HG03045 (cell line): ENCODE results near the gene ERMP1.

Experiments
- ATAC-seq: cut with Tn5 transposase; IDR thresholded peaks from one replicate; pipeline ENCODE4 v1.9.1; 2021; ENCODE audit warnings: mild to moderate bottlenecking, moderate library complexity; ENCODE audit not compliant: unreplicated experiment

Gene ERMP1

DNA sequence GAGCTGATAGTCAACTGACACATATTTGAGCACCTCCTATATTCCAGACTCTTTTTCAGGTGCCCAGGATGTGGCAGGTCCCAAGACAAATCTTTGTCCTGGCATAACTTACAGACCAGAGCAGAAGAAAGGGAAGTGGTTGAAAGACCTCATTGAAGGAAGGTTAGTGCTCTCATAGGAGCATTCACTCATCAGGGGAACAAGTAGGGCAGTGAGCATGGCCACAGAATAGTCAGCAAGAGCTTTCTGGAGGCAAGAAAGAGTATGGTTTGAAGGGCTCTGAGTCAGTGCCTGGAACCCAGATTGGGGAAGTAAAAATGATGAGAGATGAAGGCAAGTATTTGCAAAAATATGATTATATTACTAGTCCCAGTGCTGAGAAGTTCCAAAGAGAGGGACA lies 25.0 kb upstream of the ERMP1 start:
- ATAC-seq = no peak

DNA sequence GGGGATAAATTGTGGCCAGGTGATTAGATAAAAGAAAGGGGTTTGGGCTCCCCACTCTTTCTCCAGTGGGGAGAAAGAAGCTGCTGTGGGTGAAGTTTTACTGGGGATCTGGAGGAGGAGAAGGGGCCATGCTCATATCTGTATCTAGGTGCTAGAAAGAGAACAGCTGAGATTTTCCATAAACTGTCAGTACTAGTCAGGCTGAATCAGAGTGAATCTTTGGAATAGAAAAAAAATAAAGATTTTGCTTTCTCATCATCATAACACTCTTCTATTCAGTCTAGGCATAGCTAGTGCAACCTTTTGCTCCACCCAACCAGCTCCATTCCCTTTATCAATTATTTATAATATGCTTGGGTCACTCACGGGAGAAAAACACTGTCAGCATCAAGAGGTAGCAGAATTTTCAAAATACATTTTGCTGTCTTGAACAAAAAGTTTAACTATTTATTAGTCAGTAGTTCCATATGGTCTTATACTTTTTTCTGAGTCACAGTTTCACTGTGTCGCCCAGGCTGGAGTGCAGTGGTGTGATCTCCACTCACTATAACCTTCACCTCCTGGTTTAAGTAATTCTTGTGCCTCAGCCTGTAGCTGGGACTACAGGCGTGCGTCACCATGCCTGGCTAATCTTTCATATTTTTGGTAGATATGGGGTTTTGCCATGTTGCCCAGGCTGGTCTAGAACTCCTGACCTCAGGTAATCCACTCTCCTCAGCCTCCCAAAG lies 21.3 kb upstream of the ERMP1 start:
- ATAC-seq = no peak

DNA sequence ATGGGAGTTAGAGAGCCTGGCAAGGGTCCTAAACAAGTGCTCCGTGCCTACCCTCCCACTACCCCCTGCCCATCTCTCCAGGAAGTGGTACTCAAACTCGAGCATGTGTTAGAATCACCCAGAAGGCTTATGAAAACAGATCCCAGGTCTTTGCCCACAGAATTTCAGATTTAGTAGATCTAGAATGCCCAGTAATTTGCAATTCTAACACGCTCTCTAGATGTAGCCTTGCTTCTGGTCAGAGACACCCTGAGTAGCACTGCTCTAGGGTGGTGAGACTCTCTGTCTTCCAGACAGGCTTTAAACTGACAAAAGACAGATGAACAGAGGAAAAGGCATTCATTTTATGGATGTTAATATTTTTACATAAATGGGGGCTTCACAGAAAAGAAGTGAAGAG lies 20.7 kb upstream of the ERMP1 start:
- no peak for ATAC-seq

DNA sequence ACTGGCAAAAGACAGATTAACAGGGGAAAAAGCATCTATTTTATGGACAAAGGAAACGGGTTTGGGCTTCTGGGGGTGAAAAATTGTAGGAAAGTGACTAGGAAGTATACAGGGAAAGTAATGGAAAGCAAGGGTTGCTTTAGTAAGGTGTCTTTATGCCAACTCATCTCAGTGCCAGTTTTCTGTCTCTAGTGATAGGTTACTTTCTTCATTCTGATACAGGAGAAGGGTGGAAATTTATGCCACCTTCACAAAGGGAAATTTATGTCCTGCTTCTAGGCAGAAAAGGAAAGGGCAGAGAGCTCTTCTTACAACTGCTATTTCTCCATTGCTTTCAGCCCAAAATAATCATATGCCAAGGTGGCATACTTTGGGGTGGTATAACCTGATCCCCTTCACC lies 20.1 kb upstream of the ERMP1 start:
- ATAC-seq = no peak

DNA sequence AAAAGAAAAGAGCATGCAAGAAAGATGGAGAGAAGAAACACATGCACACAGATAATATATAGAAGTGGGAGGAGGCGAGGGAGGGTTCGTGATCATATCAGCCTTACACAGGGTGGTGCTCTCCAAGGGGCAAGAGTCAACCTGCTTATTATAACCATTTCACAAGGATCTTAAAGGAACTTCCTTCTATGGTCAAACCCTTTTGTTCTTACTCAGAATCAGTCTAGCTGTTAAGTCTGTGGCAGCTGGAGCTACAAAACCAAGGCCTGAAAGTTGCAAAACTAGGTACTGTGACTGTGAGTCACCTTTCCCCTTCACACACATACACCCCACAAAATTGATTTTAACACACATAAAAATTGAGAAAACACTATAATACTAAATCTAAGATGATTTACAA lies 18.5 kb upstream of the ERMP1 start:
- peak; percentile 89 for ATAC-seq

DNA sequence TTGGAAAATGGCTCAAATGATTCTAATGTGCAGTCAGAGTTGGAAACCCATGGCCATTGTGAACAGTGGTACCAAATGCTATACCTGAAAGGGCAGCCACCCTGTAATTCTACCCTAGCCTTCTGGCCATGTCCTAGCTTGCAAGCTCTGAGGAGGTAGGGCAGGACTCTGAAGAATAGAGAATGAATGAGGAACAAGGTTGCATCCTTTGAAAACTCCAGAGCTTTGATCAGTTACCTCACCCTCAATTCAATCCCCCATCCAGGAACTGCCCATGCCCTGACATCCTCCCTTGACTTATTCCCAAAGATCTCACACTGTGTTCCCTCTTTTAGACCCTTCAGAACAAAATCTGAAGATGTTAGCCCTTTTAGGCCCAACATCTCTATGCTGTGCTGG lies 17.8 kb upstream of the ERMP1 start:
- no peak for ATAC-seq

DNA sequence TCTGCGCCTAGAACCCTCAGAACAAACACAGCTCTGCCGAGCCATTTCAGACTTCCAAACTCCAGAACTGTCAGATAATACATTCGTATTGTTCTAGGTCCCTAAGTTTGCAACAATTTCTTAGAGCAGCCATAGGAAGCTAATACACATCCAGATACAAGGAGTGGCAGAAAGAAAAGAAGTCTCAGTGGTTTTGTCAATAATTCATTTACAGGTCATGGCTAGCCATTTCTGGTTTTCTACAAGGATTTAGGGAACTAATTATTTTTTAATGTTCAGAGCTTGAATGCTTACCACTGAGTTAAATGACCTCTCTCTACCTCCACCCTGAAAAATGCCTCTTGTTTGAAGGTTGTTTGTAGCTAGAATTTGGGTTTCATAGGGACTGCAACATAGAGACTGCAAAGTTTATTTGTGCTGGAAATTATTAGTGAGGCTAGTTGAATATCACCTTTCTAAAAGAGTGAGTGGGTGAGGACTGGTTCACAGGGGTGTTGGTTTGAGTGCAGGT lies 15.5 kb upstream of the ERMP1 start:
- ATAC-seq = no peak

DNA sequence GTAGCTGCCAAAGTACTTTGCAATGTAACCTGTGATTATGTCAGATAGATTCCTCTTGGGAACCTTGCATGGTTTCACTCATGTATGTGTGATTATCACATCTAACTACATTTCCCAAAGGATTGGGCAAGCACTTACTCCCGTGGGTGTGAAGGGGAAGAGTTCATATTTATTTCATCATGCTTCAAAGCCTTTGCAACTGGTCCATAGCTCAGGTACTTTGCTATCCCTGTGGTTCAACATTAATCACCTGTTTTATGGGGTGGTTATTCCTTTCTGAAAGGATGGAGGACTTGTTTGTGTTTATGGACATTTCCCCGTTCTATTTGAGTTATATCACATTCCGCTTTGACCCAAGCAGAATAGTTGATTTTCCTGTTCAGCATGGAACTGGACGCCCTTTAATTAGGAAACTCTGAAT lies 13.6 kb upstream of the ERMP1 start:
- ATAC-seq = no peak

DNA sequence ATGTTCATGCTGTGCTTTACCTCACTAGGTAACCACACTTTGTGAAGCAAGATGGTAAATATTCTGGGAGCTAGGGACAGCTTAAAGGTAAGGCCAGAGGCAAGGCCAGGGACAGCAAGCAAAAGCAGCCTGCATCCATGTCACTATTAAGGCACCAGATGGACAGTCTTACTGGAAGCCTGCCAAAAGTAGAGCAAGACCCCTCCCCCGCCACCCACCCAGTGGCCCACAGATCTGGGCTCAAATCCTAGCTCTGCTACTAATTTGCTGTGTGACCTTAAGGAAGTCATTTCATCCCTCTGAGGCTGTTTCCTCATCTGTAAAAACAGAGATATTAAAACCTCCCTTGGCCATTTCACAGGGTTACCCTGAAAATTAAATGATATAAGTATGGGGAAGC lies 13.2 kb upstream of the ERMP1 start:
- no peak for ATAC-seq

DNA sequence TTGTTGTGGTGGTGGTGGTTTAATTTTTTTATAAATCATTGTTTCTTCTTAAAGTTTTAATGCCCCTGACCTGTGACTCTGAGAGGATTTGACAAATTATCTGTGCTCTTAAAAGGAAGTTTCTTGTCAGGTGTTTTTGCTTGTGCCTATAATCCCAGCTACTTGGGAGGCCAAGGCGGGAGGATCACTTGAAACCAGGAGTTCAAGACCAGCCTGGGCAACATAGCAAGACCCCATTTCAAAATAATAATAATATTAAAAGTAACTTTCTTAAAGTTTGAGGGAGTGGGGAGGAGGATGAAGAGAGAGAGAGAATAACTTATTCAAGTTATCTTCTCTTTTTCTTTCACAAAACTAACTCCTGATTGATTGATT lies 12.2 kb upstream of the ERMP1 start:
- no peak for ATAC-seq

DNA sequence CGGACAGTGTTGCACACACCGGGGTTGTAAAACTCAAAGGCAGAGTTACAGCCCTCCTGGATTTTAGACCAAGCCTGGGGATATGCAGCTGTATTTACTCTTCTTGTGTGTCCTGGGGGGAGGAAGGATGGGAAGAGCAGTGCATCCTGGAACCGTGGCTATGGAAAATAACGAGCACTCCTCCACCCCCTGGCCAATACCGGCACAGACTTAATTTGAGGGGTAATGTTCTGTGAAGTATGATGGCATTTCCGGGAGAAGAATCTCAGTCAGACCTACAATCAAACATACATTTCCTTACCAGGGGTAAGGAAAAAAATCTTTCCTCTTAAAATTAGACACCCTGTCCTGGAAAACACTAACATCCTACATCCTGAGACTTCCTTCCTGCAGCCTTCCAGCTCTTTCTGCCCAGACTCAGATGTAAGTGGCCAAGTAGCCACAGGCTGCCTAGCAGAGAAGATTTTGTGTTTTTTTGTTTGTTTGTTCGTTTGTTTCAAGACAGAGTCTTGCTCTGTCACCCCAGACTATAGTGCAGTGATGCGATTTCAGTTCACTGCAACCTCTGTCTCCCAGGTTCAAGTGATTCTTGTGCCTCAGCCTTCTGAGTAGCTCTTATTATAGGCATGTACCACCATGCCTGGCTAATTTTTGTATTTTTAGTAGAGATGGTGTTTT lies 11.0 kb upstream of the ERMP1 start:
- ATAC-seq = no peak

DNA sequence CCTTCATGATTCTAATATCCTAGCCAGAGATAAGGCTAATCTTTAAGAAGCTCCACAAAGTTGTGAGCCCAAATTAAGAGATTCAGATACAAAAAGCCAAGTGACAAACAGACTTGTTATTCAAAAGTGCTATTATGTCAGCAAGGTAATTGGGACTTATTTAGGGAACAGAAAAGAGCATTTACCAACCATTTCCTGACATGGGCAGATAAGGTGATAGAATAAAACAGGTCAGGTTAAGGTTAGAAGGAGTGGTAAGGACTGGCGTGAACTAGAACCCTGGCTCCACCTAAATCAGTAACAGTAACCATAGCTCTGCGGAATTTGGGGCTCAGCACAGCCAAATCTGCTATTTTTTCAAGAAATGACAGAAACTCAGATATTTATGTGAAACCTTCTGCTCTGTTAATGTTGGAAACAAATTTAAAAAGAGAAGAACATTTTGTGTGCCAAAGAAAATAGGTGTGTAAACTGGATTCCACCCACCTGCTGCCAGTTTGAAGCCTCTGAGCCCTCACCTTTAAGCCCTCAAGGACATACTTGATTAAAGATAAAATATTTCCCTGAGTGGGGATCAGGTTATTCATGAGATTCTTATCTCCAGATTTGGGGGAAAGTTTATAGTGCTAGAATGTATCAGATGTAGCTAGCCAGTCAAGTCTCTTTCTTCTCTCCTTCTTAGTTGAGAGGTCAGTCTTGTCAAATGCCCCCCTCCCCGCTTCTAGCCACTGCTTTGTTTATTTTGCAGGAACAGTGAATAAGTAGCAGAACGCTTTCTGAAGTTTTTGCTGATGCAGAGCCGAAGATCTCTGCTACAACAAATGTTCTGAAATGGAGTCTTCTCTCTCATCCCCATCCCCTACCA lies 10.2 kb upstream of the ERMP1 start:
- ATAC-seq = no peak

DNA sequence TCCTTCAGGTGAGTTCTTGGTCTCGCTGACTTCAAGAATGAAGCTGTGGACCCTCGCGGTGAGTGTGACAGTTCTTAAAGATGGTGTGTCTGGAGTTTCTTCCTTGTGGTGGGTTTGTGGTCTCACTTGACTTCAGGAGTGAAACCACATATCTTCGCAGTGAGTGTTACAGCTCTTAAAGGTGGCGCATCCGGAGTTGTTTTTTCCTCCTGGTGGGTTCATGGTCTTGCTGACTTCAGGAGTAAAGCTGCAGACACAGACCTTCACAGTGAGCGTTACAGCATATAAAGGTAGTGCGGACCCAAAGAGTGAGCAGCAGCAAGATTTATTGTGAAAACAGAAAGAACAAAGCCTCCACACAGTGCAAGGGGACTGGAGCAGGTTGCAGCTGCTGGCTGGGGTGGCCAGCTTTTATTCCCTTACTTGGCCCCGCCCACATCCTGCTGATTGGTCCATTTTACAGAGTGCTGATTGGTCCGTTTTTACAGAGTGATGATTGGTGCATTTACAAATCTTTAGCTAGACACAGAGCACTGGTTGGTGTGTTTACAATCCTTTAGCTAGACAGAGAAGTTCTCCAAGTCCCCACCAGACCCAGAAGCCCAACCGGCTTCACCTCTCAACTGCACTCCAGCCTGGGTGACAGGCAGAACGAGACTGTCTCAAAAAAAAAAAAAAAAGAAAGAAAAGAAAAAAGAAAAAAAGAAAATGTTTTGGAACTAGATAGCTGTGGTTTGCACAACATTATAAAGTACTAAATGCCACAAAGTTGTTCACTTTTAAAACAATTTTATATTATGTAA lies 9.1 kb upstream of the ERMP1 start:
- no peak for ATAC-seq

DNA sequence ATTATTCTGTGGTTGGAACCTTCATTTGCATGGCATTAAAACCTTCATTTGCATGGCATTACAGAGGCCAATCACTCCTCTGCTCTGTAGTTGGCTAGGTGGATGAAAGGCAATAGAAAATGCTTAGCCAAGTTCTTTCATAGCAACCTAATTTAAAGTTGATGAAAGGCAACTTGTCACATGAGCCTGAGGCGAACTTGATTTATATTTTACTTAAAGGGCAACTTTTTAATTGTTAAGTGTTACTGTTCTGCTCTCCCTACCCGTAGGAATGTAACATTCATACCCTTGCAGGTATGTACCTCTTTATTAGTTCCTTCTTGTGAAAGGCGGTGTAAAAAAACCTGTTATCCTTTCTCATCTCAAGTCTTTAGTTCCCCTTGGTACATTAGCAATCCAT lies 7.9 kb upstream of the ERMP1 start:
- ATAC-seq = no peak

DNA sequence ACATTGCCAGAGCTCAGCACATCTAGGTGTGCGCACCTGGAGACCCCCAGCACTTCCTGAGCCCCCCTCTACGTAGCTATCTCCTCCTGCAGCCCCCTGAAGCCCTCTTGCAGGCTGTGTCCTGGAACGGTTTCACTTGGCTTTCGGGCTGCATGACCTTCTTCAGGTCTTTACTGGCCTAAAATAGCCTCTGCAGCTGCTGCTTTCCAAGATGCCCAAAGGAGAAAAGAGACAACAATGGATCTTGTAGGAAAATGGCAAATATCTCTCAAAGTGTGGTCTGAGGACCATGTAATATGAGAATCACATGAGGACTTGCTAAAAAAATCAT lies 6.6 kb upstream of the ERMP1 start:
- ATAC-seq = no peak

DNA sequence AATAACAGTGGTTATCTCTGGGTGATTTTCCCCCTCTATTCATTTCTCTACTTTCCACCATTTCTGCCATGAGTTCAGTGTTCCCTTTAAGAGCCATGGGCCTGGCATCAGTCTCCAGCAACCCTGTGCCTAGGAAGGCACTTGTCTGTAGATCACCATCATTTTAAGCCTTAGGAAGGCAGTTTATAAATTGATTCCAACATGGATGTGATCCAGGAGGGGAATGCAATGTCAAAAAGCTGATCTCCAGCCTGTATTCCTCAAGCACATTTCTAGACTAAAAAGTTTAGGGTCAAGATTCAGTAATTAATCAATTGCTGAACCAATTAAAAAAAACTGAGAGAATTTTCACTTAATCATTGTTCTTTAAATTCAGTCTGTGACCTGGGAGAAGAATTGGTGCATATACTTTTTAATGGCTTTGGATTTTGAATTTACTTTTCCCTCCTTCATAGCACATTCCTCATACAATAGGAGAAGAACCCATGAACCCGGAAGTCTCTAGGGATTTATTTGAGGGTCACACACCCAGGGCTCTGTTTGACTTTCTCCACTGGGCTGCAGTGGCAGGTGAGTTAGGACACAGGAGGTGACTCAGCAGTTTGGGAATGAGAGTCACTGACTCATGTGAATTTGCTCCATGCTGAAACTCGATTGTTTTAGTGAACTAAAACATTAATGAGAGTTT lies 6.1 kb upstream of the ERMP1 start:
- ATAC-seq = no peak

DNA sequence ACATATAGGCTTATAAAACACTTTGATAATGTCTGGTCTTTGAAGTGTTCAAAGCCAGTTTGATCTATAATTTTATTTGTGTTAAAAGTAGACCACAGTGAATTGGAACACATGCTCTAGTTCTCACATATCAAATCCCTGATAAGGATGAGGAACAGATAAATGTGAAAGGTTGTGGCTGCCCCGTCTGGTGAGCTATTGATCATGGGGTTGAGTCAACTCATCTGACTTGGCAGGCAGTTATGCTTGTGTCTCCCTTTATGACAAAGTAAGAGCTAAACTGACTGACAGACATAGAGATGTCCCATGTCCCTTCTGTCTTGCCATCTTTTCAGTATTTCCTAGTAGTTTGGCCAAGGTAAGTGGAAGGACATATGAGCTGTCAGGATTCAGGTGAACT lies 2.9 kb upstream of the ERMP1 start:
- ATAC-seq = no peak

DNA sequence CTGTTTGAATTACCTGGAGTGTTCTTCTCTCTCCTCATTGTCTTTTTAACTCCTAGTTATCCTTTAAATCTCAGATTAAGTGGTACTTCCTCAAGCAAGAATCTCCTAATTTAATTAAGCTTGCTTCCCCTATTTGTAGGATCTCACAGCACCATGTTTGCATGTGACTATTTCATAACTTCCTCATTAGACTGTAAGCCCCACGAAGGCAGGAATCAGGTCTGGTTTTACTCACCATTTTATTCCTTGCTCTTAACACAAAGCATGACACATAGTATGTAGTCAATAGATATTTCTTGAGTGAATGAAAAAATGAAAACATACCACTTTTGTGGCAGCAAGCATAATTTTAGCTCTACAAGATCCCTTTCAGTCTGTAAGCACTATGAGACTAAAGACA lies 1.3 kb upstream of the ERMP1 start:
- no peak for ATAC-seq

DNA sequence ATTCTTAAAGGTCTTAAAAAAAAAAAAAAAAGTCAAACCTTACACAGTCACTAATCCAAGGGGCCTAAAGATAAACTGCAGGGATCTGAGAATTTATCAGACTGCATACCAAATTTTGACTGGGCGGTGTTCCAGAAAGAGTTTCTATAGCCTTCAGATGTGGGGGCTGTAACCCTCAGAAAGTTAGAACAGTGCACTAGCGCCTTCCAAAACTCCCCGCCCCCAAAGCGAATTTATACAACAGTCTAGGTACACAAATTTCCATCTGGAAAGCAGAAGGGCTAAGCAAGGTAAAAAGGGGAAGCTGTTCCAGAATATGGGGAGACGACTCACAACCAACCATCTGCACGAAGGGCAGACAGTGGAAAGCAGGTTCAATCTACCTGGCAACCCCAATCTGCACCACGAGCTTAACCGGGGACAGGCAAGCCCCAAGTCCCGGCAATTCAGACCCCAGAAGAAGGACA lies 813 bp downstream of the ERMP1 start:
- ATAC-seq = peak; percentile 23

DNA sequence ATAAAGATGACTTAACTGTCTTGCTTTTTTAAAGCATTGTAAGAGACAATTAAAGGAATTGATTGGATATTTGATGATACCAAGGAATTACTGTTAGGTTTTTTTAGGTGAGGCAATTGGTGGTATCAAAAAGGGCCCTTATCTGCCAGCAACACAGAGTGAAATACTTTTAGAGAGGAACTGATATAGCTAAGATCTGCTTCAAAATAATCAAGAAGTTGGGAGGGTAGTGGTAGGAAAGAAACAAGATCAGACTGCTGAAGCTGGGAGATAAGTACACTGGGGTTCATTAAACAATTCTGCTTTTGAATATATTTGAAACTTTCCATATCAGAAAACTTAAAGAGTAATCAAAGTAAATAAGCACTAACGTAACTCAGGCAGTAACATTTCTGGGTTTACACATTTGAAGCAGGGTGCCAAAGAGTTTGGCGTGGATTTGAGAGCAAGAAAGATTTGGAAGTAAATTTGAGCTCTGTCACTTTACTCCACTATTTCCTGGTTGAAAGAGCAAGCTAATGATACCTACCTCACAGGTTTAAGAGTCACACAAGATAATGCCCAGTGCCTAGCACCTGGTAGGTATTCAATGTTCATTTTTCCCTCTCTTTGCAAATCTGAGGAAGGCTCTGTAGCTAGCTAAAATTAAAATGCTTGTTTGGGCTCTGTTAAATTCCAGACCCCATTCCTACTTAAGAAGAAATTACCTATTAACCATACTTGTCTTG lies 6.9 kb downstream of the ERMP1 start:
- ATAC-seq = no peak
